ENCODE measurements around the gene PRSS16.

Gene PRSS16

DNA sequence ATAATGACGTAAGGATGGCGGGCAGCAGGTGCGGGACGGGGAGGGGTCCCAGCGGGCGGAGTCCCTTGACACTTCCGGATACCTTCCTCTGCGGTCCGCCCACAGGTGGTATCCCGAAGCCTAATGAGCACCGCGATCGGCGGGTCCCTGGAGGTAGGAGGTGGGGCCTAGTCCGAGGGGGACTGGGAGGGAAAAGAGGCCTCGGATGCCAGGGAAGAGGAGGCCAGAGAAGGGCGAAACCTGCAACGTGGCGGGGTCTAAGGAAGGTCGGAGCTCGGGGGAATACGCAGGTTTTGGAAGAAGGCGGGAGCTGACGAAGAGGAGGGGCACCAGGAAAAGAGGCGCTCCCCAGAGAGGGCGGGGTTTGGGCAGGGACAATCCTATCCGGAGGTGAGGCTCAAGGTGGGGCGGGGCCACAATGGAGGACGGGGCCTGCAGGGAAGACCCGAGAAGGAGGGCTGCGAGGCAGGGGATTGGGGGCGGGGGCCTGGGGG, 3.7 kb downstream of the PRSS16 start:
- TF ChIP-seq, protein P1, sequence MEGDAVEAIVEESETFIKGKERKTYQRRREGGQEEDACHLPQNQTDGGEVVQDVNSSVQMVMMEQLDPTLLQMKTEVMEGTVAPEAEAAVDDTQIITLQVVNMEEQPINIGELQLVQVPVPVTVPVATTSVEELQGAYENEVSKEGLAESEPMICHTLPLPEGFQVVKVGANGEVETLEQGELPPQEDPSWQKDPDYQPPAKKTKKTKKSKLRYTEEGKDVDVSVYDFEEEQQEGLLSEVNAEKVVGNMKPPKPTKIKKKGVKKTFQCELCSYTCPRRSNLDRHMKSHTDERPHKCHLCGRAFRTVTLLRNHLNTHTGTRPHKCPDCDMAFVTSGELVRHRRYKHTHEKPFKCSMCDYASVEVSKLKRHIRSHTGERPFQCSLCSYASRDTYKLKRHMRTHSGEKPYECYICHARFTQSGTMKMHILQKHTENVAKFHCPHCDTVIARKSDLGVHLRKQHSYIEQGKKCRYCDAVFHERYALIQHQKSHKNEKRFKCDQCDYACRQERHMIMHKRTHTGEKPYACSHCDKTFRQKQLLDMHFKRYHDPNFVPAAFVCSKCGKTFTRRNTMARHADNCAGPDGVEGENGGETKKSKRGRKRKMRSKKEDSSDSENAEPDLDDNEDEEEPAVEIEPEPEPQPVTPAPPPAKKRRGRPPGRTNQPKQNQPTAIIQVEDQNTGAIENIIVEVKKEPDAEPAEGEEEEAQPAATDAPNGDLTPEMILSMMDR (IDR thresholded peaks at IDR 0.05; ENCODE audit: low read depth, low read length, missing control alignments) = no peak
- peaks cover 27% of the 10 kb centered on the region for H3K27me3 ChIP-seq (replicated peaks)
- in situ Hi-C loops (cut with HindIII; ENCODE audit: low pct_ligation_motif_present, low sequenced_read_pairs) = no loop called here
- no peak overlapping the region for H3K27ac ChIP-seq
- peak overlapping the region; percentile 63 for H3K4me3 ChIP-seq (ENCODE audit: low read depth, low read length)
- no peaks in the 10 kb centered on the region for H3K36me3 ChIP-seq (replicated peaks)
- peak; percentile 52 for DNase-seq

DNA sequence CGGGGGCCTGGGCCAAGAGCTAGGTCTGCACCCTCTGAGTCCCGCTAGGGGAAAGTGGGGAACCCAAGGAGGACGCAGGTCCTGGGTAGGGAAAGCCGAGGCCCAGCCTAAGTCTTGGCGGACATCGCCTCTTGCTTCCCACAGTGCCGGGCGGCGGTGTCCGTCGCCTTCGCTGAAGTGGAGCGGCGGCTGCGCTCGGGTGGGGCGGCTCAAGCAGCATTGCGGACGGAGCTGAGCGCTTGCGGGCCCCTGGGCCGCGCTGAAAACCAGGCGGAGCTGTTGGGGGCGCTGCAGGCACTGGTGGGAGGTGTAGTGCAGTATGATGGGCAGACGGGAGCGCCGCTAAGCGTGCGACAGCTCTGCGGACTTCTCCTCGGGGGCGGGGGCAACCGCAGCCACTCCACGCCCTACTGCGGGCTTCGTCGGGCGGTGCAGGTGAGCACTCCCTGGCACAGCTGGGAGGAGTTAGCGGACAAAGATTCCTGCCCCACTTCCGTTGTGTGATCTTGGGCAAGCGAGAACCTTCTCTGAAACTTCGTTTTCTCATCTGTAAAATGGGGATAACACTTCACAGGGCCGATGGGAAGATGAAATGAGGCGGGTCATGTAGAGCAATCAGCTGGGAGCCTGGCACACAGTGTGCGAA, 4.2 kb downstream of the PRSS16 start:
- Histone ChIP-seq H3K27ac (no peak overlapping the region), H3K36me3 (replicated peaks) (no peaks in the 10 kb centered on the region), H3K4me3 (ENCODE audit: low read depth, low read length) (peak overlapping the region; percentile 63), H3K27me3 (replicated peaks) (peaks cover 26% of the 10 kb centered on the region)
- in situ Hi-C loops (cut with HindIII; ENCODE audit: low pct_ligation_motif_present, low sequenced_read_pairs) = no loop called here
- DNase-seq = peak; percentile 77
- TF ChIP-seq, protein P1 (IDR thresholded peaks at IDR 0.05; ENCODE audit: low read depth, low read length, missing control alignments) = peak; percentile 56

DNA sequence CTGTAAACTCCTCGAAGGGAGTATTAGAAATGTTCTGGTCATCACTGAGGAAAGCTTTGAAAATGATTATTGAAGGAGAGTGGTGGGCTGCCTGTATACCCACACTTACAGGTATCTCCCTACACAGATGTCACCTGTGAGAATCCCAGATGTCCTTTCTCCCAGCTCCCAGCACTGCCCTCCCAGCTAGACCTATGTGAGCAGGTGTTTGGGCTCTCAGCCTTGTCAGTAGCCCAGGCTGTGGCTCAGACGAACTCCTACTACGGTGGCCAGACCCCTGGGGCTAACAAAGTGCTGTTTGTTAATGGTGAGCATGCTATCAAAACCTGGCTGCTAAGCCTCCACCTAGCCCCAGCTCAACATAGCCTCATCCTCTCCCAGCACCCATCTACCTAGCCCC, 7.1 kb downstream of the PRSS16 start:
- no peak overlapping the region for H3K4me3 ChIP-seq (ENCODE audit: low read depth, low read length)
- H3K27me3 ChIP-seq (replicated peaks) = peaks cover 18% of the 10 kb centered on the region
- TF ChIP-seq, protein P1 (IDR thresholded peaks at IDR 0.05; ENCODE audit: low read depth, low read length, missing control alignments) = no peak
- in situ Hi-C loops (cut with HindIII; ENCODE audit: low pct_ligation_motif_present, low sequenced_read_pairs) = no loop called here
- no peaks in the 10 kb centered on the region for H3K36me3 ChIP-seq (replicated peaks)
- DNase-seq = no peak
- no peak overlapping the region for H3K27ac ChIP-seq

DNA sequence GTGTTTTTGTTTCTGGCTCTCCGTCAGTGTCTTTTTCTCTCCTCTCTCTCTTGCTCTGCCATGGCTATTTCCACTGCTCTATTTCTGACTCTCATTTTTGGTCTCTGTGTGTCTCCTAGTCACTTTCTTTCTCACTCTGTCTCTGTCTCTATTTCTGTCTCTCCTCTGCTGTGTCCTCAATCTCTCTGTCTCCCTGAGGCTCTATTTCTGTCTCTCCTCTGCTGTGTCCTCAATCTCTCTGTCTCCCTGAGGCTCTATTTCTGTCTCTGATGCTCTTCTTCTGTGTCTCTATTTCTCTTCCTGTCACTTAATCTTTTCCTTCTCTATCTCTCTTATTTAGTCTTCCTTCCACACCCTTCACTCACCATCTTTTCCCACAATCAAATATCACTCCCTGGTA, 8.4 kb downstream of the PRSS16 start:
- no peak overlapping the region for H3K27ac ChIP-seq
- H3K27me3 ChIP-seq (replicated peaks) = peaks cover 8% of the 10 kb centered on the region
- no peak for DNase-seq
- TF ChIP-seq, protein P1 (IDR thresholded peaks at IDR 0.05; ENCODE audit: low read depth, low read length, missing control alignments) = no peak
- in situ Hi-C loops (cut with HindIII; ENCODE audit: low pct_ligation_motif_present, low sequenced_read_pairs) = no loop called here
- H3K36me3 ChIP-seq (replicated peaks) = no peaks in the 10 kb centered on the region
- no peak overlapping the region for H3K4me3 ChIP-seq (ENCODE audit: low read depth, low read length)

DNA sequence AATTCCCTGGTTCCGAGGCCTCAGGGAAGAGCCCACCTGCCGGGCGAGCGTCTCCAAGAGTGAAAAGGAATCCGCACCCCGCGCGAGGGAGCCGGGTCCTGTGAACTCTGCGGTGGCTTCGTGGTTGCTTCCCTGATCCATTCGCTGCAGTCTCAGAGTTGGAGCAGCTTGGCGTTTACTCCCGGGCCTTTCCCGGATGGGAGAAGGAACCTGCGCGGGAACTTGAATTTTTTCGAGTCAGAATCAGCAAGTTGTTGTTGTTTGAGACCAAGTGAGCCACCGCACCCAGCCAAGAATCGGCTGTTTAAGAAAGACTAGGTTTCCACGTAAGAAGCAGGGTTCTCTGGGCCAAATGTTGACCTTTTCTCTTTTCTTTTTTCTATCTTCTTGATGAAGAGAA, 12.9 kb downstream of the PRSS16 start:
- in situ Hi-C loops (cut with HindIII; ENCODE audit: low pct_ligation_motif_present, low sequenced_read_pairs) = no loop called here
- no peaks in the 10 kb centered on the region for H3K36me3 ChIP-seq (replicated peaks)
- no peaks in the 10 kb centered on the region for H3K27me3 ChIP-seq (replicated peaks)
- no peak for DNase-seq
- peak overlapping the region; percentile 12 for H3K4me3 ChIP-seq (ENCODE audit: low read depth, low read length)
- TF ChIP-seq, protein P1 (IDR thresholded peaks at IDR 0.05; ENCODE audit: low read depth, low read length, missing control alignments) = no peak
- H3K27ac ChIP-seq = no peak overlapping the region
